CD4-positive, alpha-beta T cell treated with Interleukin-15 for 4 hours (primary cell): ENCODE measurements around the gene PTPRN2.

Experiments
- DNase-seq: peaks from one replicate; pipeline ENCODE4 v3.0.0-alpha.2; 2020; ENCODE audit warnings: low spot score

The PTPRN2 gene

GRCh38 chr7:157548691-157549303 is 1038.8 kb downstream of the PTPRN2 start:
- no peak for DNase-seq

GRCh38 chr7:157547611-157548010 is 1040.0 kb downstream of the PTPRN2 start:
- no peak for DNase-seq

- no peak for DNase-seq
These were observed 1040.5 kb downstream of the PTPRN2 start for GRCh38 chr7:157547102-157547501.

GRCh38 chr7:157545681-157546060 is 1042.0 kb downstream of the PTPRN2 start:
- DNase-seq, result no peak

GRCh38 chr7:157544980-157545680 is 1042.5 kb downstream of the PTPRN2 start:
- DNase-seq, result no peak

GRCh38 chr7:157544226-157544625 is 1043.4 kb downstream of the PTPRN2 start:
- DNase-seq, result no peak

GRCh38 chr7:157543791-157544190 is 1043.8 kb downstream of the PTPRN2 start:
- no peak for DNase-seq

- no peak for DNase-seq
These were observed 1044.3 kb downstream of the PTPRN2 start for GRCh38 chr7:157543276-157543675.

- no peak for DNase-seq
These were observed 1045.3 kb downstream of the PTPRN2 start for GRCh38 chr7:157542068-157543021.

- no peak for DNase-seq
These were observed 1046.1 kb downstream of the PTPRN2 start for GRCh38 chr7:157541295-157542067.

GRCh38 chr7:157540606-157541294 is 1046.9 kb downstream of the PTPRN2 start:
- DNase-seq, result no peak

- no peak for DNase-seq
These were observed 1047.6 kb downstream of the PTPRN2 start for GRCh38 chr7:157540020-157540419.

GRCh38 chr7:157539521-157539920 is 1048.1 kb downstream of the PTPRN2 start:
- DNase-seq, result no peak

- no peak for DNase-seq
These were observed 1048.9 kb downstream of the PTPRN2 start for GRCh38 chr7:157538735-157539134.

- DNase-seq, result no peak
These were observed 1049.3 kb downstream of the PTPRN2 start for GRCh38 chr7:157538321-157538720.

GRCh38 chr7:157537056-157537455 is 1050.6 kb downstream of the PTPRN2 start:
- no peak for DNase-seq

GRCh38 chr7:157532068-157532467 is 1055.6 kb downstream of the PTPRN2 start:
- DNase-seq, result no peak

- no peak for DNase-seq
These were observed 1057.7 kb downstream of the PTPRN2 start for GRCh38 chr7:157529768-157530560.

GRCh38 chr7:157528785-157529341 is 1058.8 kb downstream of the PTPRN2 start:
- DNase-seq, result no peak

GRCh38 chr7:157527686-157528085 is 1059.9 kb downstream of the PTPRN2 start:
- DNase-seq, result no peak
